Breast epithelium (tissue), 4 donors: ENCODE results near the gene PLIN3. TPM values are rescaled to one million over a fixed set of nuclear protein-coding genes. Genes with fewer than 3 reads are reported as not detected.
A peak's percentile ranks its signal among the peaks of the same experiment; 100 is the strongest.

Source experiments
- DNase-seq, 2 donors: peaks; one replicate each; pipeline ENCODE4 v3.0.0-alpha.2; 2019; ENCODE audit warnings: low spot score in 2 of 2
- H3K27ac ChIP-seq, 2 donors: fragments of 200-600 bp; sonication (generic) in 1 of 2; one replicate each; pipeline ENCODE4 v1.5.1; 2016 to 2019; ENCODE audit warnings: mild to moderate bottlenecking in 1 of 2
- H3K27me3 ChIP-seq, 2 donors: fragments of 200-600 bp; sonication (generic) in 1 of 2; one replicate each; pipeline versions ENCODE4 v1.5.1 to v1.6.0; 2017 to 2019; ENCODE audit warnings: control low read depth in 1 of 2, mild to moderate bottlenecking in 1 of 2
- H3K36me3 ChIP-seq: fragments of 200-600 bp; one replicate; pipeline ENCODE4 v1.5.1; 2019
- H3K4me1 ChIP-seq, 2 donors: fragments of 200-600 bp; sonication (generic); one replicate each; pipeline ENCODE4 v1.5.1; 2016 to 2019; ENCODE audit warnings: control low read depth in 1 of 2
- H3K4me3 ChIP-seq, 3 donors: fragments of 200-600 bp; sonication (generic); 1 replicate in 2 of 3; 2 replicates in 1 of 3; pipeline ENCODE4 v1.5.1; 2016 to 2019; ENCODE audit warnings: mild to moderate bottlenecking in 3 of 3, moderate library complexity in 2 of 3
- H3K9me3 ChIP-seq, 2 donors: fragments of 200-600 bp; sonication (generic) in 1 of 2; one replicate each; pipeline ENCODE4 v1.5.1; 2016 to 2019; ENCODE audit warnings: control low read depth in 1 of 2
- POLR2A ChIP-seq: fragments of 450-650 bp; IDR thresholded peaks from one replicate; pipeline ENCODE4 v1.6.1; 2016; ENCODE audit warnings: antibody characterized with exemption, mild to moderate bottlenecking, moderate library complexity
- POLR2AphosphoS5 ChIP-seq, 3 donors: sonication (generic); formaldehyde crosslinking; IDR thresholded peaks; one replicate each; pipeline ENCODE4 v1.6.1; 2017; ENCODE audit warnings: antibody characterized with exemption in 3 of 3
- intact Hi-C: fragments of 100-400 bp; cut with DNase I; formaldehyde crosslinking; loops from one replicate; pipeline ENCODE4 v1.15.1; 2023; ENCODE audit warnings: low total_unique reads
- total RNA-seq, 3 donors: library from RNA; depleted of rRNA; stranded (reverse); fragments of >200 nt; gene quantifications; one replicate each; pipeline ENCODE4 v1.1.0, GENCODE V29; 2016
- TF ChIP-seq, protein P1 (sequence below), 3 donors: fragments of 450-650 bp; IDR thresholded peaks; one replicate each; pipeline ENCODE4 v1.5.1; 2016 to 2017; ENCODE audit warnings: antibody characterized with exemption in 3 of 3, mild to moderate bottlenecking in 3 of 3, moderate library complexity in 3 of 3

PLIN3 gene
- total RNA-seq: 10 to 100 TPM; 50.1 to 77.3 (median 53.8) TPM

- H3K4me1 ChIP-seq: no peaks in the 10 kb centered on the region
- no peaks in the 10 kb centered on the region for H3K9me3 ChIP-seq
- no peaks in the 10 kb centered on the region for H3K27me3 ChIP-seq
- intact Hi-C loops: loop anchor here (10.0 kb wide), 1 partner anchor 53 kb away; no protein-coding TSS in a partner anchor
- TF ChIP-seq, protein P1, sequence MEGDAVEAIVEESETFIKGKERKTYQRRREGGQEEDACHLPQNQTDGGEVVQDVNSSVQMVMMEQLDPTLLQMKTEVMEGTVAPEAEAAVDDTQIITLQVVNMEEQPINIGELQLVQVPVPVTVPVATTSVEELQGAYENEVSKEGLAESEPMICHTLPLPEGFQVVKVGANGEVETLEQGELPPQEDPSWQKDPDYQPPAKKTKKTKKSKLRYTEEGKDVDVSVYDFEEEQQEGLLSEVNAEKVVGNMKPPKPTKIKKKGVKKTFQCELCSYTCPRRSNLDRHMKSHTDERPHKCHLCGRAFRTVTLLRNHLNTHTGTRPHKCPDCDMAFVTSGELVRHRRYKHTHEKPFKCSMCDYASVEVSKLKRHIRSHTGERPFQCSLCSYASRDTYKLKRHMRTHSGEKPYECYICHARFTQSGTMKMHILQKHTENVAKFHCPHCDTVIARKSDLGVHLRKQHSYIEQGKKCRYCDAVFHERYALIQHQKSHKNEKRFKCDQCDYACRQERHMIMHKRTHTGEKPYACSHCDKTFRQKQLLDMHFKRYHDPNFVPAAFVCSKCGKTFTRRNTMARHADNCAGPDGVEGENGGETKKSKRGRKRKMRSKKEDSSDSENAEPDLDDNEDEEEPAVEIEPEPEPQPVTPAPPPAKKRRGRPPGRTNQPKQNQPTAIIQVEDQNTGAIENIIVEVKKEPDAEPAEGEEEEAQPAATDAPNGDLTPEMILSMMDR (IDR thresholded peaks at IDR 0.05): no peak
- TF ChIP-seq POLR2A: no peak
- TF ChIP-seq POLR2AphosphoS5 (IDR thresholded peaks at IDR 0.05): peak in 2 of 3 donors; percentile 45 to 59
- H3K36me3 ChIP-seq: no peaks in the 10 kb centered on the region
- peak within 1 kb of the TSS; percentile 87 to 95 (median 93) for H3K4me3 ChIP-seq
- DNase-seq: peak; percentile 97 to 99
- peak within 1 kb of the TSS; percentile 90 to 97 for H3K27ac ChIP-seq
These were observed at the start of gene PLIN3 for GRCh38 chr19:4867534-4868285. TSS of gene PLIN3 (minus strand) at chr19:4867667. CDS start at chr19:4861394, 6,273 bp downstream.

DNA sequence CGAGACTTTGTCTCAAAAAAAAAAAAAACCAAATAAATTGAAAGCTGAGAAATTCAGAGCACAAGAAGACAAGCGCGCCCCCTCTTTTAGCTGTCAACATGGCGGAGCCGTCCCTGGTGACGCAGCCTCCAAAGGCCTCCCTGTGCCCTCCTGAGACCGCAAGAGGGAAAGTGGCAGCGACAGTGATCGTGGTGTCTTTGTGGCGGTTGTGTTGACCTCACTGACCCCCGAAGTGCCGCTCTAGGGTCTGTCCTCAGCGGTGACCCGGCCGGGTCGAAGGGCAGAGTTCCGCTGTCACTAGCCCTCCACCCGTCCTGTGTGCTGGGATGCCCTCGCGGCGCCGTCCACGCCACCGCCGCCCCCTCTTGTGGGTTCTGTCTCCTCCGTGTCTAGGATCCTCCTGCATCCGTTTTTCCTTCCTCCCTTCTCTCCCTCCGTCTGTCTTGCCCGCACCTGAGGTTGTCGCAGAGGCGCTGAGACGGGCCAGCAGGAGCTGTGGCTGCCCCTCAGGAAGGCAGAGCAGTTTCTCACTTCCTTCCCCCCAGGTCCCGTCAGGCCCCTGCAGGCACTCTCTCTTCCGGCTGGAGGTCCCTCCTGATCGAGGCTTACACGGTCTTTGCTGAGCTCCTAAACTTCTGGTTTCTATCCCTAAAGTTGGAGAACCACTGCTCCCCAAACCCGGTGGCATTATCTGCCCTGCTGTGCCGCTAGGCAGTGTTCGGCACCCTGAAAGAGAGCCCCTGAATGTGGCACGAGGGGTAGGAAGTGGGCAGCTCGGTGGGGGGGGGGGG, 49.0 kb upstream of the PLIN3 start:
- no peaks in the 10 kb centered on the region for H3K36me3 ChIP-seq
- H3K9me3 ChIP-seq: no peaks in the 10 kb centered on the region
- H3K27me3 ChIP-seq: no peaks in the 10 kb centered on the region
- peak overlapping the region in 1 of 2 donors; percentile 25 for H3K27ac ChIP-seq
- peak overlapping the region; percentile 12 to 29 (median 28) for H3K4me3 ChIP-seq
- intact Hi-C loops: no loop called here
- peaks cover 2 to 3% of the 10 kb centered on the region in 2 donors for H3K4me1 ChIP-seq
- TF ChIP-seq POLR2A: no peak
- no peak for TF ChIP-seq POLR2AphosphoS5 (IDR thresholded peaks at IDR 0.05)
- TF ChIP-seq, protein P1 (IDR thresholded peaks at IDR 0.05): no peak
- no peak for DNase-seq

DNA sequence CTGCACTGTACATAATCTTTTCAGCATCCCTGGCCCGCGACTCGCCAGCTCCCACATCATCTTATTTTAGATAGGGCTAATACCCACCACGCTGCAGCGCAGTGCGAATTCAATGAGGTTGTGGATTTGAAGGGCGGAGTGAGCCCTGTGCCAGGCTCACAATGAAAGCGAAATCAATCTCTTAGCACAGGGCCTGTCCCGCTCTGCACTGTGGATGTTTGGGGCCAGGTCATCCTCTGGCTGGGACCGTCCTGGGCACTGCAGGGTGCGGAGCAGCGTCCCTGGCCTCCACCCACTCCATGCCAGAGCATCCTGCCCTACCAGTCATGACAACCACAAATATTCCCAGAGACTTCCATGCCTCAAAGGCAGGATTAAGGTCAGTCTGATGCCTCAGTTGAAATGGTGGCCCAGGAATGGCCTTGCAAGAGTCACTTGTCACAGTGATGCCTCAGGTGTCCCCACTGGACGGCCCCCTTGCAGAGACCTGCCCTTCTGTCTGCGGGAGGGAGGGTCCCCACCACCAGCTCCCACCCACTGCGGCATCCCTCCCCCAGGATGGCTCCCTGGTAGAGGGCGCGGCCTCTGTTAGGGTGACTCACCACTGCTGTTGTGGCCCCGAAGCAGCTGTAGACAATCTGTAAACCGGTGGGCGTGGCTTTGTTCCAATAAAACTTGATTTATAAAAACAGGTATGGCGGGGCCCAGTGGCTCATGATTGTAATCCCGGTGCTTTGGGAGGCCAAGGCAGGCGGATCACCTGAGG, 47.5 kb upstream of the PLIN3 start:
- intact Hi-C loops: no loop called here
- Histone ChIP-seq H3K9me3 (no peaks in the 10 kb centered on the region), H3K27me3 (no peaks in the 10 kb centered on the region), H3K4me1 (peaks cover 11 to 14% of the 10 kb centered on the region in 2 donors), H3K27ac (peak overlapping the region; percentile 1 to 55), H3K4me3 (peak overlapping the region in 2 of 3 donors; percentile 24 to 43), H3K36me3 (no peaks in the 10 kb centered on the region)
- TF ChIP-seq POLR2AphosphoS5 (IDR thresholded peaks at IDR 0.05) (no peak), POLR2A (no peak)
- TF ChIP-seq, protein P1 (IDR thresholded peaks at IDR 0.05): no peak
- DNase-seq: peak in 1 of 2 donors; percentile 59

GRCh38 chr19:4913996-4914735, 46.7 kb upstream of the PLIN3 start:
- Histone ChIP-seq H3K27ac (no peak overlapping the region), H3K4me1 (peaks cover 15 to 17% of the 10 kb centered on the region in 2 donors), H3K36me3 (no peaks in the 10 kb centered on the region), H3K9me3 (no peaks in the 10 kb centered on the region), H3K4me3 (no peak overlapping the region), H3K27me3 (no peaks in the 10 kb centered on the region)
- TF ChIP-seq POLR2A: no peak
- intact Hi-C loops: no loop called here
- DNase-seq: no peak
